ENCODE results near the gene TSPO2.

GRCh38 chr6:41079080-41079479, 36.8 kb downstream of the TSPO2 start:
- no peak for TF ChIP-seq CTCF (IDR thresholded peaks at IDR 0.05)
- TF ChIP-seq POLR2A (IDR thresholded peaks at IDR 0.05), result no peak
